ENCODE data around the gene CPT2. TPM values are rescaled to one million over a fixed set of nuclear protein-coding genes. Genes with fewer than 3 reads are reported as not detected.

CPT2 gene
- 10 to 100 TPM; 15.5 to 18.1 TPM for total RNA-seq

DNA sequence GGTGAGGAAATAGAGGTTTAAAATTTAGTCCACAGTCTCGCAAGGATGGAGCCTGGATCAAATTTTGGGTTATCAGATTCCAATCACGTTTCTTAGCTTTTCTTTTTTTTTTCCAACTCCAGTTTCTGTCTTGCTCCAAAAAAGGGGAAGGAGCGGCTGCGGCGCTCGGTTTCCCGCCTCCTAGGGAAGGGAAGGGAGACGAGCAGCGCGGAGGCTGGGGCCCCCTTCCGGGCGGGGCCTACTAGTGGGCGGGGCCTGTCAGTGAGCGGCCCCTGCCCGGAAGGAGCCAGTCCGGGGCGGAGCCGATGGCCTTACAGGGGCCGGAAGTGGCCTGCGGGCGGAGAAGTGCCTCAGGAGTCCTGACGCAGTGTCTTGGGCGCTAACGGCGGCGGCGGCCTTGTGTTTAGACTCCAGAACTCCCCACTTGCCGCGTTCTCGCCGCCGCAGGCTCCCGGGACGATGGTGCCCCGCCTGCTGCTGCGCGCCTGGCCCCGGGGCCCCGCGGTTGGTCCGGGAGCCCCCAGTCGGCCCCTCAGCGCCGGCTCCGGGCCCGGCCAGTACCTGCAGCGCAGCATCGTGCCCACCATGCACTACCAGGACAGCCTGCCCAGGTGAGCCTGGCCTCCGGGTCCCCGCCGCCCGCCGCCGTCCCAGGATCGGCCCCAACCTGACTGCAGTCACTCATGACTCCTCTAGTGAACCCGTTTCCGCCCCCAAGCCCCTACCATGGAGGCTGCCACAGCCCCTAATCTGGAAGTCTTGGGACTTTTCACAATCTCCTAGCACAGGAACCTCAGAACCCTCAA is at the start of gene CPT2:
Gene CPT2, plus strand, starts transcription at position 340 of the 806 bp plus-strand sequence. Its CDS starts 120 bp downstream, at position 460.
- peak; percentile 95 for DNase-seq
- Mint-ChIP-seq H3K36me3 (peaks cover 11% of the 10 kb centered on the region), H3K4me3 (peak within 1 kb of the TSS; percentile 90), H3K27ac (peak within 1 kb of the TSS; percentile 96), H3K4me1 (peaks cover 22% of the 10 kb centered on the region), H3K27me3 (no peaks in the 10 kb centered on the region), H3K9me3 (no peaks in the 10 kb centered on the region)
- peak; percentile 98 for ATAC-seq (ENCODE audit: low read depth)
- POLR2A ChIA-PET = interaction anchor here (0.5 to 4.3 kb wide), 7 partner anchors 21 to 644 kb away, joined by 3 to 18 read pairs (median 3); partner anchors contain the start of genes CZIB and TUT4

DNA sequence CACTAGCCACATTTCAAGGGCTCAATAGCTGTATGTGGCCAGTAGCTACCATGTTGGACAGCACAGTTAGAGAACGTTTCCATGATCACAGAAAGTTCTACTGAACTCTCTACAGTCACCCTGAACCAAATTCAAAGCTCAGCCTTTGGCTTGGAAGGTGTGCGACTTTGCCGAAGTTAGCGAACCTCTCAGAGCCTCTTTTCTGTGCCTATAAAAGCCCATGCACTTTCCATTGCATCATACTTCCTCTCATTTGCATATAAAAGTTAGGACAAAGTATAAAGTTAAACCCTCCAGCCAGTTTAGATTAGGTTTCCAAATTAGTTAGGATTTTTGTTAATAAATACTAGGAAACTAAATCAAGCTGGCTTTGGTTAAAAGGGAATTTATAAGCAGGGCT is 49.5 kb upstream of the CPT2 start:
- DNase-seq (no peak), ATAC-seq (ENCODE audit: low read depth) (no peak)
- no peaks in the 10 kb centered on the region for H3K9me3 Mint-ChIP-seq
- no peaks in the 10 kb centered on the region for H3K4me1 Mint-ChIP-seq
- POLR2A ChIA-PET = no interaction called here
- H3K27ac Mint-ChIP-seq = no peak overlapping the region
- no peaks in the 10 kb centered on the region for H3K36me3 Mint-ChIP-seq
- H3K4me3 Mint-ChIP-seq = no peak overlapping the region
- peaks cover 5% of the 10 kb centered on the region for H3K27me3 Mint-ChIP-seq

DNA sequence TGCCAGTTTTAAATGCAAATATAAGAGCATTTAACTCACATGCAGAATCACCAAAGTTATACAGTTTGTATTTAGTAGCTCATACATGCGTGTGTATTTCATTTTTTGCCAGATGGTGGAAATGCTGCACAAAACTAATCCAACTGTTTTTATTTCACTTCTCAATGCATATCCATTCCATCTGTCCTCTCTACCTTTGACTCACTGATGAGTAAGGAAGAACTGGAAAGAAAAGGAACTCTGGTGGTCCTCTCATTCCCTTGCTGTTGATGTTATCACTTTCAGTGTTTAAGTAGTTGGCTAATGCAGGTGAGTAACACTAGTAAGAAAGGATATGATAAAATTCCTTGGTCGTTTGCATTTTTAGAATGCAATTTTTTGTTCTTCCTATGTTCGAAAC is 48.5 kb upstream of the CPT2 start:
- Mint-ChIP-seq H3K4me1 (no peaks in the 10 kb centered on the region), H3K4me3 (no peak overlapping the region), H3K9me3 (no peaks in the 10 kb centered on the region), H3K27me3 (peaks cover 5% of the 10 kb centered on the region), H3K36me3 (no peaks in the 10 kb centered on the region), H3K27ac (no peak overlapping the region)
- DNase-seq (no peak), ATAC-seq (ENCODE audit: low read depth) (no peak)
- POLR2A ChIA-PET = no interaction called here

DNA sequence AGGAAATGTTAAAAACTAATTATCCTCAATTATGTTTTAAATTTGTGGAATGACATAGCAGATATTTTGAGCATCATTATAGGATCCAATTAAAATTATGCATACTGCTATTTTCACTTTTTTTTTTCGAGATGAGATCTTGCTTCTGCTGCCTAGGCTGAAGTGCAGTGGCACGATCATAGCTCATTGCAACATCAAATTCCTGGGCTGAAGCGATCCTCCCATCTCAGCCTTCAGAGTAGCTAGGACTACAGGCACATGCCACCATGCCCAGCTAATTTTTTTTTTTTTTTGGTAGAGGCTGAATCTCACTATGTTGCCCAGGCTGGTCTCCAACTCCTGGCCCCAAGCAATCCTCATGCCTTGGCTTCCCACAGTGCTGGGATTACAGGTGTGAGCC is 42.9 kb upstream of the CPT2 start:
- no peak overlapping the region for H3K4me3 Mint-ChIP-seq
- DNase-seq (no peak), ATAC-seq (ENCODE audit: low read depth) (no peak)
- H3K4me1 Mint-ChIP-seq = no peaks in the 10 kb centered on the region
- no peak overlapping the region for H3K27ac Mint-ChIP-seq
- peaks cover 3% of the 10 kb centered on the region for H3K27me3 Mint-ChIP-seq
- no peaks in the 10 kb centered on the region for H3K36me3 Mint-ChIP-seq
- POLR2A ChIA-PET = no interaction called here
- H3K9me3 Mint-ChIP-seq = no peaks in the 10 kb centered on the region

DNA sequence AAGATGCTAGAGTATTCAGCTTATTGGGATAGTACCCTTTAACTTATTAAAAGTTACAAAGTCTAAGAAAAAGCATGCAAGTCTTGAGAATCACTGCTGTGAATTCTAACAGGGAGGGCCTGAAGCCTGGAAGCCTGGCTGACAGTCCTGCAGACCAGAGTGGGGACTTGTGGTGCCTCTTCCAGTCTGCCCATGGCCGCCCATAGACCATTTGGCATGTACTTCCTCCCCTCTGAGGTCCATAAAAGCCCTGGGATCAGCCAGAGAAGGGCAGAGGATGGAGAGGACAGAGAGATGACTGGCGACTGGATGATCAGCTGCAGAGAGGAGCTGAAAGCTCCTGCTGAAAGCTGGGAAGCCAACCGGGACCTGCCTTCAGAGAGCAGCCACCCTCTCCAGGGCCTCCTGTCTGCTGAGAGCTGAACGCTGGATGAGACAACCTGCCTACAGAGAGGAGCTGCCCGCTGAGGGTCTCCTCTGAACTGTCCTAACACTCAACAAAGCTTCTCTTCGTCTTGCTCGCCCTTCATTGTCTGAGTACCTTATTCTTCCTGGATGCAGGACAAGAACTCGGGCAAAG is 41.7 kb upstream of the CPT2 start:
- no peaks in the 10 kb centered on the region for H3K4me1 Mint-ChIP-seq
- H3K9me3 Mint-ChIP-seq = no peaks in the 10 kb centered on the region
- ATAC-seq (ENCODE audit: low read depth) = no peak
- H3K4me3 Mint-ChIP-seq = no peak overlapping the region
- no peaks in the 10 kb centered on the region for H3K36me3 Mint-ChIP-seq
- POLR2A ChIA-PET = no interaction called here
- DNase-seq = no peak
- H3K27me3 Mint-ChIP-seq = no peaks in the 10 kb centered on the region
- H3K27ac Mint-ChIP-seq = no peak overlapping the region

DNA sequence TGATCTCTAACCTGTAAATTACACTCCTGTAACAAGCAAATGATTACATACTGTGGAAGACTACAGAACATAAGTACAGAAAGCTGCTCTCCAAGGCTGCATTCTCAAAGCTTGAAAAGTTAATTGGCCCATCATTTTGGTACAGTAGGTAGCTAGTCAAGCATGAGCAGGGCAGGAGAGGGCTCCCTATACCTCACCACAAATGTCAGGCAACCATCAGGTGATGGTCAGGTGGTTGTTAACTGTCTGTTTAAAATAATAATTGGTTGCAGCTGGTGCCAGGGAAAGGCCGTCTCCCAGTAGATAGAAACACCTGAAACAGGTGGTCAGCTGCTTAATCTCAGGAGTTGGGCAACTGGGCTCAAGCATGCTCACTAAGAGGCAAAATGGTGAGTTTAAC is 41.1 kb upstream of the CPT2 start:
- H3K4me3 Mint-ChIP-seq = no peak overlapping the region
- DNase-seq = no peak
- no peak overlapping the region for H3K27ac Mint-ChIP-seq
- POLR2A ChIA-PET = no interaction called here
- no peaks in the 10 kb centered on the region for H3K4me1 Mint-ChIP-seq
- no peaks in the 10 kb centered on the region for H3K9me3 Mint-ChIP-seq
- no peak for ATAC-seq (ENCODE audit: low read depth)
- no peaks in the 10 kb centered on the region for H3K27me3 Mint-ChIP-seq
- no peaks in the 10 kb centered on the region for H3K36me3 Mint-ChIP-seq

DNA sequence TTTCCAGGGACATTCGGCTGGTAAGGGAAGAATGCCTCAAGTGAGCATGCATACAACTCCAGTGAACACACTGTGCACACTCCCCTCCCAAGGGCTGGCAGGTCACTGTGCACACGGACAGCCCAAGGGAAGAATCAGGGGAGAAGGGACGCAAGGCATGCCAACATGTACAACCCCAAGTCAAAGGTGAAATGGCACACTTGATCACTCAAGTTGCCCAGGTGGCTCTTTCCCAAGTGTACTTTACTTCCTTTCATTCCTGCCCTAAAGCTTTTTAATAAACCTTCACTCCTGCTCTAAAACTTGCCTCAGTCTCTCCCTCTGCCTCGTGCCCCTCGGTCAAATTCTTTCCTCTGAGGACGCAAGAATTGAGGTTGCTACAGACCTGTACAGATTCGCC is 40.7 kb upstream of the CPT2 start:
- H3K4me3 Mint-ChIP-seq = no peak overlapping the region
- no peaks in the 10 kb centered on the region for H3K36me3 Mint-ChIP-seq
- no peaks in the 10 kb centered on the region for H3K4me1 Mint-ChIP-seq
- DNase-seq (no peak), ATAC-seq (ENCODE audit: low read depth) (no peak)
- POLR2A ChIA-PET = no interaction called here
- H3K27me3 Mint-ChIP-seq = no peaks in the 10 kb centered on the region
- H3K9me3 Mint-ChIP-seq = no peaks in the 10 kb centered on the region
- H3K27ac Mint-ChIP-seq = no peak overlapping the region

DNA sequence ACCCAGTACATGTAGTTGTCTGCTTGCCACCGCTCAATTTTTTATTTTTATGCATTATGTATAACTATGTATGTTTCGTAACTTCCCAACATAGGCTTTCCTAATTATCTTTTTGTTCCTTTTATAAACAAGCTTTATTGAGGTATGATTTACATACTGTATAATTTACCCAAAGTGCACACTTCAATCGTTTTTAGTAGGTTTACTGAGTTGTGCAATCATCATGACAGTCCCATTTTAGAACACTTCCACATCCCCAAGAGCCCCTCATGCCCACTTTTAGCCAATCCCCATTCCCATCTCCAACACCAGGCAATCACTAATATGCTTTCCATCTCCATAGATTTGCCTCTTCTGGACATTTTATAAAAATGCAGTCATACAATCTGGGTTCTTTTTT is 39.8 kb upstream of the CPT2 start:
- no peaks in the 10 kb centered on the region for H3K9me3 Mint-ChIP-seq
- POLR2A ChIA-PET = no interaction called here
- H3K4me1 Mint-ChIP-seq = no peaks in the 10 kb centered on the region
- DNase-seq (no peak), ATAC-seq (ENCODE audit: low read depth) (no peak)
- H3K36me3 Mint-ChIP-seq = no peaks in the 10 kb centered on the region
- H3K27me3 Mint-ChIP-seq = peaks cover 2% of the 10 kb centered on the region
- H3K4me3 Mint-ChIP-seq = no peak overlapping the region
- H3K27ac Mint-ChIP-seq = no peak overlapping the region

DNA sequence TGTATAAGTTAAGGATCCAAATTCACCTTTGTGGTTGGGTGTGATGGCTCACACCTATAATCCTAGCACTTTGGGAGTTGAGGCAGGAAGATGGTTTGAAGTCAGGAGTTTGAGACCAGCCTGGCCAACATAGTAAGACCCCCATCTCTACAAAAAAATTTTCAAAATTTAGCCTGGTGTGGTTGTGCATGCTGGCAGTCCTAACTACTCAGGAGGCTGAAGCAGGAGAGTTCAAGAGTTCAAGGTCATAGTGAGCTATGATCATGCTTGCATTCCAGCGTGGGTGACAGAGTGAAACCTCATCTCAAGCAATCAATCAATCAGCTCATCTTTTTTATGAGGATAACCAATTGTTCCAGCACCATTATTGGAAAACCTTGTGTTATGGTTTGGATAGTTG is 37.7 kb upstream of the CPT2 start:
- Mint-ChIP-seq H3K4me1 (no peaks in the 10 kb centered on the region), H3K9me3 (no peaks in the 10 kb centered on the region), H3K4me3 (no peak overlapping the region), H3K27me3 (peaks cover 9% of the 10 kb centered on the region), H3K36me3 (no peaks in the 10 kb centered on the region), H3K27ac (no peak overlapping the region)
- POLR2A ChIA-PET = no interaction called here
- DNase-seq = no peak
- ATAC-seq (ENCODE audit: low read depth) = no peak

DNA sequence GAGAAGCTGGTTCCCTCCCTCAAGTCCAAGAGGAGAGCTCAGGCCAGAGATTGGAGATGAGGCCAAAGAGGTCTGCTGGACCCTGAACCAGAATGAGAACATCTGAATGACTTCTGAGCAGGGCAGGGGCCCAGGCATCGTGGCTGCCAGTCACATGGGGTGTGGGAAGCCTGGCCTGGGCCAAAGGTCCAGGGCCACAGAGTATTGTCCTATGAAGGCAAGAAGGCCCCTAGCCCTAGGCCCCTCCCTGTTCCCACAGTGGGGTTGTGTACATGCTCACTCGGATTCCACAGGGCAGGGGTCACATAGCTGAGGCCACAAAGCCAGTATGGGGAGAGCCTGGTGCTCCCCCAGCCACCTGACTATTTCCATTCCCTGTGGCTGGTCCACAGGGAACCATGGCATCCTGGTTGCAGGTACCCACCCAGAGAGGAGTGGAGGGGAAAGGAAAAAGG is 35.7 kb upstream of the CPT2 start:
- Mint-ChIP-seq H3K4me1 (no peaks in the 10 kb centered on the region), H3K4me3 (no peak overlapping the region), H3K9me3 (no peaks in the 10 kb centered on the region), H3K27ac (no peak overlapping the region), H3K27me3 (peaks cover 25% of the 10 kb centered on the region), H3K36me3 (no peaks in the 10 kb centered on the region)
- ATAC-seq (ENCODE audit: low read depth) (no peak), DNase-seq (no peak)
- POLR2A ChIA-PET = no interaction called here

DNA sequence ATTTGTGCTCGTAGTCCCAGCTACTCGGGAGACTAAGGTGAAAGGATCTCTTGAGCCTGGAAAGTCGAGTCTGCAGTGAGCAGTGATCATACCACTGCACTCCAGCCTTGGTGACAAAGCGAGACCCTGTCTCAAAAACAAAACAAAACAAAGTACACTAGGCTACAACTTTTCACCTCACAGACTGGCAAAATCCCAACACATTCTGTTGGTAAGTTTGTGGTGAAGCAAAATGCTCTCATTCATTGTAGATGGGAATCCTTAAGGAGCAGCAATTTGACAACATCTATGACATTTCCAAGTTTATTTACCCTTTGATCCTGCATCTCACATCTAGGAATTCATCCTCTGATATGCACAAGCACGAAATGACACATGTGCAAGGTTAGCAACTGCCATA is 34.0 kb upstream of the CPT2 start:
- Mint-ChIP-seq H3K9me3 (no peaks in the 10 kb centered on the region), H3K4me1 (no peaks in the 10 kb centered on the region), H3K4me3 (no peak overlapping the region), H3K27me3 (peaks cover 29% of the 10 kb centered on the region), H3K27ac (no peak overlapping the region), H3K36me3 (no peaks in the 10 kb centered on the region)
- POLR2A ChIA-PET = no interaction called here
- no peak for DNase-seq
- no peak for ATAC-seq (ENCODE audit: low read depth)

DNA sequence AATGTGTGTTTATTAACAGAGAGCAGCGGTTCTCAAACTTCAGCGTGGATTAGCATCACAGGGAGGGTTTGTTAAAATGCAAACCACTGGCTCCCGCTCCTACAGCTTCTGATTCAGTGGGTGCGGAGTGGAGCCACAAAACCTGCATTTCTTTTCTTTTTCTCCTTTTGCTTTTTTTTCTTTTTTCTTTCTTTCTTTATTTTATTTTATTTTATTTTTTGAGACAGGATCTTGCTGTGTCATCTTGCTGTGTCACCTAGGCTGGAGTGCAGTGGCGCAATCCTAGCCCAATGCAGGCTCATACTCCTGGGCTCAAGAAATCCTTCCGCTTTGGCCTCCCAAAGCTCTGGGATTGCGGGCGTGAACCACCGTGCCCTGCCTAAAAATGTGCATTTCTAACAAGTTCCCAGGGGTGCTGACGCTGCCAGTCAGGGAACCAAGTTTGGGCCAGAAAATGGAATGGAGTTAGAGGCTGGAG is 33.3 kb upstream of the CPT2 start:
- Mint-ChIP-seq H3K27ac (no peak overlapping the region), H3K27me3 (peaks cover 29% of the 10 kb centered on the region), H3K4me3 (no peak overlapping the region), H3K9me3 (no peaks in the 10 kb centered on the region), H3K36me3 (no peaks in the 10 kb centered on the region), H3K4me1 (no peaks in the 10 kb centered on the region)
- POLR2A ChIA-PET = no interaction called here
- no peak for DNase-seq
- ATAC-seq (ENCODE audit: low read depth) = no peak

DNA sequence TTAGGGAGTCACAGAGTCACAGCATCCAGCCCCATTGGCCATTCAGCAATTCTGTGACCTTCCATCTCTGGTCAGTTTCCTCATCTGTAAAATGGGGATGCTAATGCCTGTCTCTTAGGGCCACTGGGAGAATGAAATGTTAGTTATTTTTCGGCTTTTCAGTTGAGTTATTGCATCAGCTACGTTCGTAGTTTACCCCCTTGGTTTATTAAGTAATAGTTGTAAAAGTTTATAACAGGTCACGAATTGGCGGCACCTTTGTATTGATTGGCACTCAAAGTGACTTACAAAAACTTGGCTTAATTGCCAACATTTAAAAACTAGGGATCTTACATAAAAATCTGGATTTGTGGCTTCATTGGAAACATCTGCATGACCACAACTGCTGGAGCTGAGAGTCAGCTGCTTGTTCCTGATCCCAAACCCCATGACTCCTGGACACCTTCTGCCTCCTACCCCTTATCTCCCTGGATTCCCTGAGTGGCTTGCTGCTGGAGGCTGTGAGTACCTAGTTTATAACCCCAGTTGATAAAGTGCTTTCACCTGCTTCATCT is 31.1 kb upstream of the CPT2 start:
- Mint-ChIP-seq H3K4me1 (no peaks in the 10 kb centered on the region), H3K36me3 (no peaks in the 10 kb centered on the region), H3K27ac (no peak overlapping the region), H3K4me3 (no peak overlapping the region), H3K9me3 (no peaks in the 10 kb centered on the region), H3K27me3 (peaks cover 29% of the 10 kb centered on the region)
- ATAC-seq (ENCODE audit: low read depth) = no peak
- POLR2A ChIA-PET = no interaction called here
- DNase-seq = no peak

DNA sequence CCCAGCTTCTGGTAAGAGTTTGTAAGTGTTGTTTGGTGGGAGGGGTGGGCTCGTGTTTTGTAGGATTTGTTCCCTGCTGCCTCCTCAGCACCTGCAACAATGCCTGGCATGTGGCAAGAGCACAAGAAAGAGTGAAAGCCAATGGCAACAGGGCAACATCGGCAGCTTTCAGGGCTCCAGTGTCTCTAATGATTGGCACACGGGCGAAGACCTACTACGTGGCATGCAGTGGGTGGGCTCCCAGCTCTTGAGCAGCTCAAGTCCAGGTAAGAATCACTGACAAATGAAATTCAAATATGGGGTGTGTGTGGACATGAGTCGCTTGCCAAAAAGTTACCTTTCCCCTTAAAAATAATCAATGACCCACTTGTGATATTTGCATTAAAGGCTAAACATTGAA is 30.3 kb upstream of the CPT2 start:
- Mint-ChIP-seq H3K27ac (no peak overlapping the region), H3K9me3 (no peaks in the 10 kb centered on the region), H3K36me3 (no peaks in the 10 kb centered on the region), H3K4me1 (no peaks in the 10 kb centered on the region), H3K27me3 (peaks cover 32% of the 10 kb centered on the region), H3K4me3 (no peak overlapping the region)
- POLR2A ChIA-PET = no interaction called here
- ATAC-seq (ENCODE audit: low read depth) (no peak), DNase-seq (no peak)
